CD14-positive monocyte (primary cell): ENCODE measurements around the gene UBE2E2. TPM values are rescaled to one million over a fixed set of nuclear protein-coding genes. Genes with fewer than 3 reads are reported as not detected.
A peak's percentile ranks its signal among the peaks of the same experiment; 100 is the strongest.

Experiments used
- DNase-seq, 3 donors: peaks; one replicate each; pipeline ENCODE4 v3.0.0-alpha.2; 2011 to 2022
- H2AFZ ChIP-seq: 2 replicates; pipeline ENCODE4 v1.6.0; 2012; ENCODE audit warnings: mild to moderate bottlenecking, low read depth, low read length, inconsistent platforms; ENCODE audit not compliant: insufficient read depth, poor library complexity, severe bottlenecking
- H3K27ac ChIP-seq, 2 donors: 1 replicate in 1 of 2; 2 replicates in 1 of 2; pipeline ENCODE4 v1.5.1; 2012 to 2013; ENCODE audit warnings: low read length in 2 of 2, control low read depth in 1 of 2, inconsistent platforms in 1 of 2, low read depth in 1 of 2, mild to moderate bottlenecking in 1 of 2
- H3K27me3 ChIP-seq, 2 donors: one replicate each; pipeline versions ENCODE4 v1.6.0 to v1.6.1; 2011 to 2013; ENCODE audit warnings: low read length in 2 of 2; ENCODE audit not compliant: control insufficient read depth in 2 of 2, insufficient read depth in 2 of 2
- H3K36me3 ChIP-seq, 2 donors: replicated peaks in 1 of 2; 1 replicate in 1 of 2; 2 replicates in 1 of 2; pipeline versions ENCODE4 v1.5.1 to v1.6.1; 2012 to 2013; ENCODE audit warnings: low read length in 2 of 2, control low read depth in 1 of 2, inconsistent platforms in 1 of 2, mild to moderate bottlenecking in 1 of 2; ENCODE audit not compliant: insufficient read depth in 2 of 2, control insufficient read depth in 1 of 2
- H3K4me1 ChIP-seq, 2 donors: 1 replicate in 1 of 2; 2 replicates in 1 of 2; pipeline versions ENCODE4 v1.5.1 to v1.6.1; 2012 to 2013; ENCODE audit warnings: low read length in 2 of 2, control low read depth in 1 of 2, inconsistent platforms in 1 of 2, mild to moderate bottlenecking in 1 of 2, moderate library complexity in 1 of 2; ENCODE audit not compliant: insufficient read depth in 2 of 2, control insufficient read depth in 1 of 2
- H3K4me2 ChIP-seq: replicated peaks from 2 replicates; pipeline ENCODE3; 2012; ENCODE audit warnings: low read length, moderate library complexity, mild to moderate bottlenecking; ENCODE audit not compliant: poor library complexity, severe bottlenecking; ENCODE audit errors: extremely low read depth
- H3K4me3 ChIP-seq, 3 experiments: fragments of 200-600 bp in 1 of 3; sonication (generic) in 1 of 3; replicated peaks in 1 of 3; 1 replicate in 2 of 3; 2 replicates in 1 of 3; pipeline ENCODE4 v1.5.1; 2011 to 2013; ENCODE audit warnings: low read length in 3 of 3, mild to moderate bottlenecking in 3 of 3, control low read depth in 2 of 3, low read depth in 2 of 3, inconsistent platforms in 1 of 3, moderate library complexity in 1 of 3
- H3K79me2 ChIP-seq: 2 replicates; pipeline ENCODE4 v1.6.0; 2012; ENCODE audit warnings: mild to moderate bottlenecking, control low read depth, inconsistent platforms, low read length, moderate library complexity; ENCODE audit not compliant: insufficient read depth
- H3K9ac ChIP-seq: 2 replicates; pipeline ENCODE4 v1.6.0; 2017; ENCODE audit warnings: low read length, mild to moderate bottlenecking; ENCODE audit not compliant: insufficient read depth, poor library complexity, severe bottlenecking
- H3K9me3 ChIP-seq, 2 donors: replicated peaks in 1 of 2; 1 replicate in 1 of 2; 2 replicates in 1 of 2; pipeline versions ENCODE4 v1.5.1 to v1.6.1; 2012 to 2013; ENCODE audit warnings: low read length in 2 of 2, control low read depth in 1 of 2; ENCODE audit not compliant: control insufficient read depth in 1 of 2, insufficient read depth in 1 of 2
- H4K20me1 ChIP-seq: 2 replicates; pipeline ENCODE4 v1.6.0; 2012; ENCODE audit warnings: mild to moderate bottlenecking, low read length, control low read depth, moderate library complexity; ENCODE audit not compliant: insufficient read depth
- H3K27ac Mint-ChIP-seq, 7 donors: one replicate each; pipeline ENCODE4 v1.8.0; 2020; ENCODE audit warnings: mild to moderate bottlenecking in 7 of 7, mixed read lengths in 7 of 7, moderate library complexity in 6 of 7, inconsistent platforms in 2 of 7
- H3K27me3 Mint-ChIP-seq, 3 donors: one replicate each; pipeline ENCODE4 v1.8.0; 2021 to 2022; ENCODE audit warnings: low read depth in 3 of 3, mild to moderate bottlenecking in 3 of 3, mixed read lengths in 3 of 3, moderate library complexity in 3 of 3, inconsistent platforms in 1 of 3
- H3K36me3 Mint-ChIP-seq, 2 donors: one replicate each; pipeline ENCODE4 v1.8.0; 2020; ENCODE audit warnings: mixed read lengths in 2 of 2, inconsistent platforms in 1 of 2, mild to moderate bottlenecking in 1 of 2
- H3K4me1 Mint-ChIP-seq: one replicate; pipeline ENCODE4 v1.8.0; 2020; ENCODE audit warnings: mild to moderate bottlenecking, mixed read lengths
- H3K4me3 Mint-ChIP-seq, 2 donors: one replicate each; pipeline ENCODE4 v1.8.0; 2020; ENCODE audit warnings: mild to moderate bottlenecking in 2 of 2, mixed read lengths in 2 of 2, moderate library complexity in 1 of 2
- H3K9me3 Mint-ChIP-seq, 7 donors: one replicate each; pipeline ENCODE4 v1.8.0; 2020 to 2022; ENCODE audit warnings: mixed read lengths in 7 of 7, mild to moderate bottlenecking in 6 of 7, moderate library complexity in 6 of 7, inconsistent platforms in 2 of 7
- WGBS: methylation state at CpG from one replicate; pipeline ENCODE4 v1.1.5; 2013; ENCODE audit warnings: missing lambda C conversion rate; ENCODE audit not compliant: insufficient coverage; 5-methylcytosine and 5-hydroxymethylcytosine counted together
- intact Hi-C, 2 donors: fragments of 100-400 bp; cut with micrococcal nuclease; formaldehyde crosslinking; loops; one replicate each; pipeline versions ENCODE4 v1.15.0 to v1.15.1; 2023
- polyA minus RNA-seq: library from RNA; depleted of rRNA, polyadenylated mRNA; stranded (reverse); fragments of >200 nt; gene quantifications from 2 replicates; pipeline ENCODE4 v1.2.3, GENCODE V29; 2012
- polyA plus RNA-seq, 3 donors: library from polyadenylated mRNA; depleted of rRNA in 1 of 3; unstranded in 2 of 3; stranded (reverse) in 1 of 3; fragments of 300-500 nt in 2 of 3; fragments of >200 nt in 1 of 3; fragmentation: Illumina TruSeq in 2 of 3; gene quantifications; 1 replicate in 2 of 3; 2 replicates in 1 of 3; pipeline ENCODE4 v1.2.3, GENCODE V29; 2012 to 2021
- total RNA-seq, 12 experiments: library from RNA in 1 of 12; stranded (reverse) in 1 of 12; fragments of 120-200 nt in 1 of 12; gene quantifications; one replicate each; pipeline ENCODE4 v1.2.4 and lab custom pipeline; 2013 to 2026; ENCODE audit warnings: mixed read lengths in 6 of 12, inconsistent platforms in 1 of 12
- TF ChIP-seq, protein P1 (sequence below): fragments of 200-600 bp; IDR thresholded peaks from one replicate; pipeline ENCODE4 v1.8.0; 2022; ENCODE audit warnings: antibody characterized with exemption, mild to moderate bottlenecking

Gene UBE2E2
- total RNA-seq (2013) = 39.2 TPM
- polyA plus RNA-seq = 10 to 100 TPM; 25.8 to 78.0 (median 66.3) TPM
- 20.8 and 31.8 TPM in 2 replicates for polyA minus RNA-seq
- total RNA-seq (lab: John Stamatoyannopoulos, UW) = 12.8 to 32.0 (median 20.5) reads per million in 11 experiments

DNA sequence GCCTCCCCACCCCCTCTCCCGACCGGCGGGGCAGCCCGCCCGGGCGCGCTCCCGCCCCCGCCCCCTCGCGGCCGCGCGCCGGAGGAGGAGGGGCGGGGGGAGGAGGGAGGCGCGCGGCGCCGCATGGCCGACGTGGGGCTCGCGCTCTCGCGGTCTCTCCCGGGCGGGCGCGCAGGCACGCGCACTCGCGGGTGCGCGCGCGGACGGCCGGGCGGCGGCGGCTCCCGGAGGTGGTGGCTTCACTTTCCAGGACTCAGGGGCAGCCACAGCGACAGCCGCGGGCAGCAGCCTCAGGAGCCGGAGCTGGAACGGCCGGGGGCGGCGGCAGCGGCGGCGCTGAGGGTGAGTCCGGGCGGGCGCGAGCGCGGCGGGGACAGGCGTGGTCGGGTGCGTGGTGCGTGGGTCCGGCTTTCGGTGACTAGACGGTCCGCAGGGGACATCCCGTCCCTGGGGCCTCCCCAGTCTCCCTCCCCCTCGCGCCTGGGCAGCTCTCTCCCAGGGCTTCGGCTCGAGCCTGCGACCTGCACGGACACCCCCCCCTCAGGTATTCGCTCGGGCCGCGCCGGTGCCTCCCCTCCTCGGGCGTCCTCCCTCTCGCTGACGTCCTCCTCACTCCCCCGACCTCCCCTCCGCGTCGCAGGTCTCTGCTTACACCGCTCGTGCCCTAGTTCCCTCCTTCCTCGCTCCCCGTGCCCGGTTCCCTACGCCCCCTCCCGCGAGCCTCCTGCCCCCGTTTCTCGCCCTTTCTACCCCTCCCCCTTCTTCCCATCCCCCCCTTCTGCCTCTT, at the start of gene UBE2E2:
UBE2E2 (plus strand) TSS at position 407 of the 787 bp plus-strand sequence.
- Histone ChIP-seq H3K27me3 (no peaks in the 10 kb centered on the region), H3K4me1 (peaks cover 10 to 14% of the 10 kb centered on the region in 2 donors), H3K4me3 (peak within 1 kb of the TSS; percentile 84 to 97 (median 84)), H4K20me1 (peaks cover 39% of the 10 kb centered on the region), H3K4me2 (peak within 1 kb of the TSS; percentile 87), H3K9me3 (no peaks in the 10 kb centered on the region), H3K9ac (peak within 1 kb of the TSS; percentile 93), H3K36me3 (no peaks in the 10 kb centered on the region), H3K27ac (peak within 1 kb of the TSS; percentile 72 to 93), H2AFZ (peak within 1 kb of the TSS; percentile 87), H3K79me2 (peaks cover 47% of the 10 kb centered on the region)
- intact Hi-C loops = loop anchor here in 1 of 2 donors (10.0 kb wide), 1 partner anchor 742 kb away; the partner anchor contains the start of gene NR1D2
- peaks cover 0 to 3% of the 10 kb centered on the region in 2 donors for H3K36me3 Mint-ChIP-seq
- H3K4me3 Mint-ChIP-seq = peak within 1 kb of the TSS; percentile 95 to 97
- H3K4me1 Mint-ChIP-seq = peaks cover 27% of the 10 kb centered on the region
- under 1% methylated on average over 92 of the region's 101 CpGs for WGBS
- peaks cover 0 to 3% (median 0%) of the 10 kb centered on the region in 7 donors for H3K9me3 Mint-ChIP-seq
- H3K27ac Mint-ChIP-seq = peak within 1 kb of the TSS; percentile 86 to 96 (median 90)
- TF ChIP-seq, protein P1, sequence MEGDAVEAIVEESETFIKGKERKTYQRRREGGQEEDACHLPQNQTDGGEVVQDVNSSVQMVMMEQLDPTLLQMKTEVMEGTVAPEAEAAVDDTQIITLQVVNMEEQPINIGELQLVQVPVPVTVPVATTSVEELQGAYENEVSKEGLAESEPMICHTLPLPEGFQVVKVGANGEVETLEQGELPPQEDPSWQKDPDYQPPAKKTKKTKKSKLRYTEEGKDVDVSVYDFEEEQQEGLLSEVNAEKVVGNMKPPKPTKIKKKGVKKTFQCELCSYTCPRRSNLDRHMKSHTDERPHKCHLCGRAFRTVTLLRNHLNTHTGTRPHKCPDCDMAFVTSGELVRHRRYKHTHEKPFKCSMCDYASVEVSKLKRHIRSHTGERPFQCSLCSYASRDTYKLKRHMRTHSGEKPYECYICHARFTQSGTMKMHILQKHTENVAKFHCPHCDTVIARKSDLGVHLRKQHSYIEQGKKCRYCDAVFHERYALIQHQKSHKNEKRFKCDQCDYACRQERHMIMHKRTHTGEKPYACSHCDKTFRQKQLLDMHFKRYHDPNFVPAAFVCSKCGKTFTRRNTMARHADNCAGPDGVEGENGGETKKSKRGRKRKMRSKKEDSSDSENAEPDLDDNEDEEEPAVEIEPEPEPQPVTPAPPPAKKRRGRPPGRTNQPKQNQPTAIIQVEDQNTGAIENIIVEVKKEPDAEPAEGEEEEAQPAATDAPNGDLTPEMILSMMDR = no peak
- peaks cover 5 to 11% (median 7%) of the 10 kb centered on the region in 3 donors for H3K27me3 Mint-ChIP-seq
- DNase-seq = peak; percentile 65 to 80 (median 68)

DNA sequence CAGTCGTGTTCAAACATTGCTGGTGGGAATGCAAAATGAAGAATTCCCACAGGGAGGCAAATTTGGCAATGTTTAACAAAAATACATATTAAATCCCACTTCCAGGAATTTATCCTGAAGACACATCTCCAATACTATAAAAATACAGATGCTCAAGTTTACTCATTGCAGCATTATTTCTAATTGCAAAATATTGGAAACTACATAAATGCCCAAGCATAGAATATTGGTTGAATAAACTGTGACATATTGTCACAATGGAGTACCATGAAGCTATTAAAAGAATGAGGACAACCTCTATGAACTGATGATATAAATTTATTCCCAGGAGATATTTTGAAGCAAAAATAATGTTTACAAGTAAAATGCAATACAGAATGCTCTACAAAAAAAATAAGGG, 49.7 kb upstream of the UBE2E2 start:
- H4K20me1 ChIP-seq = no peaks in the 10 kb centered on the region
- no peaks in the 10 kb centered on the region for H3K9me3 ChIP-seq
- Mint-ChIP-seq H3K4me3 (no peak overlapping the region), H3K9me3 (peaks cover 0 to 5% (median 3%) of the 10 kb centered on the region in 7 donors), H3K27me3 (no peaks in the 10 kb centered on the region), H3K4me1 (peaks cover 2% of the 10 kb centered on the region), H3K36me3 (no peaks in the 10 kb centered on the region), H3K27ac (no peak overlapping the region)
- DNase-seq = no peak
- H3K9ac ChIP-seq = no peak overlapping the region
- no peaks in the 10 kb centered on the region for H3K4me1 ChIP-seq
- H3K27ac ChIP-seq = no peak overlapping the region
- no peak overlapping the region for H3K4me3 ChIP-seq
- intact Hi-C loops = no loop called here
- no peaks in the 10 kb centered on the region for H3K36me3 ChIP-seq
- no peak overlapping the region for H2AFZ ChIP-seq
- H3K27me3 ChIP-seq = no peaks in the 10 kb centered on the region
- TF ChIP-seq, protein P1 = no peak
- H3K4me2 ChIP-seq = no peak overlapping the region
- no CpG with 5 or more reads among the region's 1 CpG for WGBS
- no peaks in the 10 kb centered on the region for H3K79me2 ChIP-seq
